DOHH2 (cell line): ENCODE measurements around the gene PSEN2.

Experiments
- EZH2phosphoT487 ChIP-seq: fragments of 200-600 bp; sonication (generic); IDR thresholded peaks from 2 replicates; pipeline ENCODE4 v1.6.1; 2017; ENCODE audit warnings: borderline replicate concordance, mild to moderate bottlenecking, antibody characterized with exemption, low read length, moderate library complexity, mixed read lengths
- TF ChIP-seq, protein P1 (sequence below): fragments of 200-600 bp; sonication (generic); IDR thresholded peaks from one replicate; pipeline ENCODE4 v1.5.1; 2014; ENCODE audit warnings: antibody characterized with exemption, mild to moderate bottlenecking, low read depth, low read length; ENCODE audit not compliant: poor library complexity, severe bottlenecking

DNA sequence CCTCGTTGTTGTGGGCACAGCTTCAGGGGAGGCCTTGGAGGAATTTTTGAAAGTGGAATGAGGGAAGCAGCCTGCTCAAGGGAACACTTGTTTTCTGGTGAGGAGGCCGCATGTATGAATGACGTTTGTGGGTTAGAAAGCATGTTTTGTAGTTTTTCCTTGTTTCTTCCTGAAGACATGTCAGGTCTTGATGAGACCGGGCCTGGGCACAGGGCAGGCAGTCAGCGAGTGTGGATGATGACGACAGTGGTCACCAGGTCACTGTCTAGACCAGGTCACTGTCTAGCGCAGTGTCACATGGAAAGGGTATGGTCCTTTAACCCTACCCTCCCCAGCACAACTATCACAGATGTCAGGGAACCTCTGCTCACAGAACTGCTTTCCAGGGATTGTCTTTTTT lies 7.3 kb downstream of the PSEN2 start:
- TF ChIP-seq, protein P1, sequence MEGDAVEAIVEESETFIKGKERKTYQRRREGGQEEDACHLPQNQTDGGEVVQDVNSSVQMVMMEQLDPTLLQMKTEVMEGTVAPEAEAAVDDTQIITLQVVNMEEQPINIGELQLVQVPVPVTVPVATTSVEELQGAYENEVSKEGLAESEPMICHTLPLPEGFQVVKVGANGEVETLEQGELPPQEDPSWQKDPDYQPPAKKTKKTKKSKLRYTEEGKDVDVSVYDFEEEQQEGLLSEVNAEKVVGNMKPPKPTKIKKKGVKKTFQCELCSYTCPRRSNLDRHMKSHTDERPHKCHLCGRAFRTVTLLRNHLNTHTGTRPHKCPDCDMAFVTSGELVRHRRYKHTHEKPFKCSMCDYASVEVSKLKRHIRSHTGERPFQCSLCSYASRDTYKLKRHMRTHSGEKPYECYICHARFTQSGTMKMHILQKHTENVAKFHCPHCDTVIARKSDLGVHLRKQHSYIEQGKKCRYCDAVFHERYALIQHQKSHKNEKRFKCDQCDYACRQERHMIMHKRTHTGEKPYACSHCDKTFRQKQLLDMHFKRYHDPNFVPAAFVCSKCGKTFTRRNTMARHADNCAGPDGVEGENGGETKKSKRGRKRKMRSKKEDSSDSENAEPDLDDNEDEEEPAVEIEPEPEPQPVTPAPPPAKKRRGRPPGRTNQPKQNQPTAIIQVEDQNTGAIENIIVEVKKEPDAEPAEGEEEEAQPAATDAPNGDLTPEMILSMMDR, result no peak
- TF ChIP-seq EZH2phosphoT487, result no peak
